GM23338 (cell line): ENCODE results near the gene PAM. TPM values are rescaled to one million over a fixed set of nuclear protein-coding genes. Genes with fewer than 3 reads are reported as not detected.

Experiments used
- ATAC-seq: fragments of 200-7000 bp; cut with Tn5 transposase; 3 replicates; pipeline ENCODE4 v1.9.1; 2020
- DNase-seq: peaks from one replicate; pipeline ENCODE4 v3.0.0-alpha.2; 2015; ENCODE audit warnings: low spot score
- H2AFZ ChIP-seq: fragments of 200-600 bp; sonication (generic); 2 replicates; pipeline ENCODE4 v1.8.0; 2016; ENCODE audit warnings: antibody characterized with exemption, mild to moderate bottlenecking, moderate library complexity
- H3F3A ChIP-seq: fragments of 200-600 bp; sonication (generic); replicated peaks from 2 replicates; pipeline ENCODE4 v1.8.0; 2017; ENCODE audit warnings: antibody characterized with exemption, mixed run types, low read depth
- H3K27ac ChIP-seq: fragments of 200-600 bp; sonication (generic); 2 replicates; pipeline ENCODE4 v1.6.1; 2016; ENCODE audit warnings: low read depth
- H3K27me3 ChIP-seq: fragments of 200-600 bp; sonication (generic); 2 replicates; pipeline ENCODE4 v1.8.0; 2016; ENCODE audit warnings: mild to moderate bottlenecking, mixed run types, moderate library complexity; ENCODE audit not compliant: insufficient read depth
- H3K36me3 ChIP-seq: fragments of 200-600 bp; sonication (generic); 2 replicates; pipeline ENCODE4 v1.8.0; 2016; ENCODE audit warnings: mild to moderate bottlenecking; ENCODE audit not compliant: insufficient read depth
- H3K4me1 ChIP-seq: fragments of 200-600 bp; sonication (generic); 2 replicates; pipeline ENCODE4 v1.8.0; 2016; ENCODE audit warnings: mild to moderate bottlenecking, moderate library complexity; ENCODE audit not compliant: insufficient read depth
- H3K4me2 ChIP-seq: fragments of 200-600 bp; sonication (generic); 2 replicates; pipeline ENCODE4 v1.7.1; 2017; ENCODE audit warnings: mixed run types
- H3K4me3 ChIP-seq: fragments of 200-600 bp; sonication (generic); 2 replicates; pipeline ENCODE4 v1.6.1; 2016; ENCODE audit warnings: mixed run types
- H3K79me2 ChIP-seq: fragments of 200-600 bp; sonication (generic); replicated peaks from 2 replicates; pipeline ENCODE4 v1.8.0; 2017; ENCODE audit warnings: mild to moderate bottlenecking; ENCODE audit not compliant: insufficient read depth
- H3K9me2 ChIP-seq: fragments of 200-600 bp; sonication (generic); 2 replicates; pipeline ENCODE4 v1.8.0; 2017; ENCODE audit not compliant: insufficient read depth
- H4K20me1 ChIP-seq: fragments of 200-600 bp; sonication (generic); replicated peaks from 2 replicates; pipeline ENCODE4 v1.8.0; 2017; ENCODE audit warnings: mild to moderate bottlenecking; ENCODE audit not compliant: insufficient read depth
- H3K27ac Mint-ChIP-seq: 2 replicates; pipeline ENCODE4 v1.8.0; 2020; ENCODE audit warnings: inconsistent platforms, mild to moderate bottlenecking, moderate library complexity, mixed read lengths
- H3K27me3 Mint-ChIP-seq: 3 replicates; pipeline ENCODE4 v1.8.0; 2022; ENCODE audit warnings: low read depth, mild to moderate bottlenecking, moderate library complexity, mixed read lengths, inconsistent platforms; ENCODE audit not compliant: insufficient read depth, poor library complexity
- H3K36me3 Mint-ChIP-seq: 3 replicates; pipeline ENCODE4 v1.8.0; 2021; ENCODE audit warnings: low read depth, mild to moderate bottlenecking, inconsistent platforms, moderate library complexity, mixed read lengths
- H3K4me1 Mint-ChIP-seq: 3 replicates; pipeline ENCODE4 v1.8.0; 2020; ENCODE audit warnings: mild to moderate bottlenecking, inconsistent platforms, mixed read lengths
- H3K4me3 Mint-ChIP-seq: 3 replicates; pipeline ENCODE4 v1.8.0; 2021; ENCODE audit warnings: moderate library complexity, mild to moderate bottlenecking, inconsistent platforms, mixed read lengths
- H3K9me3 Mint-ChIP-seq: 3 replicates; pipeline ENCODE4 v1.8.0; 2020; ENCODE audit warnings: moderate library complexity, mild to moderate bottlenecking, inconsistent platforms, mixed read lengths
- CREB1 ChIP-seq: fragments of 250-450 bp; sonication (Bioruptor Pico); IDR thresholded peaks from 2 replicates; pipeline ENCODE4 v1.5.0; 2020; ENCODE audit warnings: low read depth, mild to moderate bottlenecking, moderate library complexity
- CTCF ChIP-seq, 2 experiments: fragments of 200-600 bp in 1 of 2; sonication (generic) in 1 of 2; conservative IDR thresholded peaks; 2 replicates each; pipeline versions ENCODE4 v1.5.1 to v1.6.1; 2016 to 2017; ENCODE audit warnings: antibody characterized with exemption in 2 of 2, low read depth in 2 of 2, mild to moderate bottlenecking in 2 of 2, moderate library complexity in 1 of 2
- EZH2 ChIP-seq: fragments of 200-600 bp; sonication (generic); IDR thresholded peaks from one replicate; pipeline ENCODE4 v1.8.0; 2017; ENCODE audit warnings: antibody characterized with exemption, mild to moderate bottlenecking, low read depth; ENCODE audit not compliant: unreplicated experiment
- EZH2phosphoT487 ChIP-seq: fragments of 200-600 bp; sonication (generic); IDR thresholded peaks from one replicate; pipeline ENCODE4 v1.8.1; 2018; ENCODE audit warnings: antibody characterized with exemption; ENCODE audit not compliant: unreplicated experiment
- JUNB ChIP-seq: IDR thresholded peaks from one replicate; pipeline ENCODE4 v1.6.1; 2016; ENCODE audit warnings: antibody characterized with exemption; ENCODE audit not compliant: unreplicated experiment
- NANOG ChIP-seq: IDR thresholded peaks from 2 replicates; pipeline ENCODE4 v1.6.1; 2016; ENCODE audit warnings: antibody characterized with exemption, borderline replicate concordance
- POLR2AphosphoS5 ChIP-seq: IDR thresholded peaks from 2 replicates; pipeline ENCODE4 v1.6.1; 2016; ENCODE audit warnings: antibody characterized with exemption, low read depth
- REST ChIP-seq: IDR thresholded peaks from one replicate; pipeline ENCODE4 v1.6.1; 2018; ENCODE audit warnings: antibody characterized with exemption; ENCODE audit not compliant: unreplicated experiment
- STAT1 ChIP-seq: IDR thresholded peaks from one replicate; pipeline ENCODE4 v1.6.1; 2016; ENCODE audit warnings: antibody characterized with exemption; ENCODE audit not compliant: unreplicated experiment
- ZNF114 ChIP-seq: fragments of 250-450 bp; sonication (Bioruptor Pico); IDR thresholded peaks from 2 replicates; pipeline ENCODE4 v1.5.0; 2020; ENCODE audit warnings: mild to moderate bottlenecking, moderate library complexity
- ZNF331 ChIP-seq: fragments of 250-450 bp; sonication (Bioruptor Pico); IDR thresholded peaks from 2 replicates; pipeline ENCODE4 v1.5.0; 2020; ENCODE audit warnings: low read depth, mild to moderate bottlenecking, moderate library complexity
- ZNF462 ChIP-seq: fragments of 250-450 bp; sonication (Bioruptor Pico); IDR thresholded peaks from 2 replicates; pipeline ENCODE4 v1.5.0; 2020; ENCODE audit warnings: mild to moderate bottlenecking, moderate library complexity
- polyA plus RNA-seq: library from polyadenylated mRNA; unstranded; fragments of >200 nt; fragmentation: Nextera tagmentation; extraction: Ambion mirVana; gene quantifications from 2 replicates; pipeline ENCODE4 v1.2.1, GENCODE V29; 2016
- total RNA-seq: library from RNA; depleted of rRNA; stranded (reverse); fragments of >200 nt; shearing (Covaris generic); gene quantifications from 2 replicates; pipeline ENCODE4 v1.2.3, GENCODE V29; 2014
- TF ChIP-seq, protein P1 (sequence below): IDR thresholded peaks from 2 replicates; pipeline ENCODE4 v1.6.1; 2016; ENCODE audit warnings: antibody characterized with exemption

The PAM gene
- total and polyA plus RNA-seq, 2 experiments from 2014 or later = 33.9 to 79.4 TPM

GRCh38 chr5:102865171-102865509, 110.0 kb downstream of the PAM start:
- peaks cover 25% of the 10 kb centered on the region for H3K4me1 ChIP-seq
- peak overlapping the region; percentile 66 for H3K4me2 ChIP-seq
- H3K27me3 ChIP-seq = peaks cover 6% of the 10 kb centered on the region; the same call in 1 of the 2 replicates
- ATAC-seq = peak; percentile 52
- H3K9me2 ChIP-seq = no peaks in the 10 kb centered on the region
- Mint-ChIP-seq H3K9me3 (no peaks in the 10 kb centered on the region), H3K27me3 (peaks cover 6% of the 10 kb centered on the region), H3K36me3 (no peaks in the 10 kb centered on the region), H3K4me1 (peaks cover 31% of the 10 kb centered on the region), H3K27ac (peak overlapping the region; percentile 62), H3K4me3 (peak overlapping the region; percentile 74)
- peak overlapping the region; percentile 27 for H3K27ac ChIP-seq
- no peak overlapping the region for H2AFZ ChIP-seq
- no peaks in the 10 kb centered on the region for H3K36me3 ChIP-seq
- H3F3A ChIP-seq = no peaks in the 10 kb centered on the region
- no peak for DNase-seq
- peak overlapping the region; percentile 67 for H3K4me3 ChIP-seq
- H3K79me2 ChIP-seq = no peaks in the 10 kb centered on the region
- TF ChIP-seq REST = no peak
- no peak for TF ChIP-seq POLR2AphosphoS5
- TF ChIP-seq, protein P1, sequence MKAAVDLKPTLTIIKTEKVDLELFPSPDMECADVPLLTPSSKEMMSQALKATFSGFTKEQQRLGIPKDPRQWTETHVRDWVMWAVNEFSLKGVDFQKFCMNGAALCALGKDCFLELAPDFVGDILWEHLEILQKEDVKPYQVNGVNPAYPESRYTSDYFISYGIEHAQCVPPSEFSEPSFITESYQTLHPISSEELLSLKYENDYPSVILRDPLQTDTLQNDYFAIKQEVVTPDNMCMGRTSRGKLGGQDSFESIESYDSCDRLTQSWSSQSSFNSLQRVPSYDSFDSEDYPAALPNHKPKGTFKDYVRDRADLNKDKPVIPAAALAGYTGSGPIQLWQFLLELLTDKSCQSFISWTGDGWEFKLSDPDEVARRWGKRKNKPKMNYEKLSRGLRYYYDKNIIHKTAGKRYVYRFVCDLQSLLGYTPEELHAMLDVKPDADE = no peak
- no peak for TF ChIP-seq ZNF462 (CRISPR knock-in tag)
- no peak for TF ChIP-seq CTCF (conservative IDR thresholded peaks at IDR 0.05; ENCODE audit: low read depth in 2 of 2)
- TF ChIP-seq EZH2phosphoT487 = no peak
- TF ChIP-seq CREB1 = no peak
- TF ChIP-seq ZNF114 (CRISPR knock-in tag) = no peak
- TF ChIP-seq EZH2 = no peak
- TF ChIP-seq NANOG = no peak
- TF ChIP-seq ZNF331 (CRISPR knock-in tag) = no peak
- TF ChIP-seq STAT1 = no peak
- no peak for TF ChIP-seq JUNB
- H4K20me1 ChIP-seq = no peaks in the 10 kb centered on the region
